Activated CD8-positive, alpha-beta T cell treated with anti-CD3 and anti-CD28 coated beads, Interleukin-2, amount 10 ng/mL, durations not matched to agents 7 days and 5 days (primary cell): ENCODE results near the gene MYO5B. TPM values are rescaled to one million over a fixed set of nuclear protein-coding genes. Genes with fewer than 3 reads are reported as not detected.
"Not testable (repeated sequence)": the region's sequence is repeated elsewhere in the genome, so short reads cannot be mapped to it uniquely, and the experiment has no call there.

ENCODE experiments used
- ATAC-seq: fragments of 150-1000 bp; cut with Tn5 transposase; one replicate; pipeline ENCODE4 v1.10.0; 2021; ENCODE audit warnings: moderate library complexity
- CTCF ChIA-PET: fragments of 350-600 bp; sonication (Branson Sonifier 250); formaldehyde crosslinking; loops from one replicate; lab custom pipeline; 2021; ENCODE audit warnings: antibody characterized with exemption; lab: Charles Lee
- POLR2A ChIA-PET: fragments of 350-600 bp; sonication (Branson Sonifier 250); formaldehyde crosslinking; loops from one replicate; lab custom pipeline; 2021; ENCODE audit warnings: antibody characterized with exemption; lab: Charles Lee
- DNase-seq: peaks from one replicate; pipeline ENCODE4 v3.0.0-alpha.2; 2020
- H3K27ac Mint-ChIP-seq: one replicate; pipeline ENCODE4 v1.8.0; 2021; ENCODE audit warnings: mild to moderate bottlenecking, mixed read lengths
- H3K27me3 Mint-ChIP-seq: one replicate; pipeline ENCODE4 v1.8.0; 2021; ENCODE audit warnings: low read depth, mixed read lengths
- H3K36me3 Mint-ChIP-seq: one replicate; pipeline ENCODE4 v1.8.0; 2021; ENCODE audit warnings: low read depth, mixed read lengths
- H3K4me1 Mint-ChIP-seq: one replicate; pipeline ENCODE4 v1.8.0; 2021; ENCODE audit warnings: low read depth, mixed read lengths
- H3K4me3 Mint-ChIP-seq: one replicate; pipeline ENCODE4 v1.8.0; 2021; ENCODE audit warnings: mild to moderate bottlenecking, mixed read lengths
- H3K9me3 Mint-ChIP-seq: one replicate; pipeline ENCODE4 v1.8.0; 2022; ENCODE audit warnings: mixed read lengths; ENCODE audit not compliant: insufficient read depth
- total RNA-seq, 2 experiments: library from RNA; stranded (reverse); gene quantifications; one replicate each; pipeline ENCODE4 v1.2.3, GENCODE V29; 2021

MYO5B gene
- total RNA-seq, 2 experiments from 2014 or later: not detected

DNA sequence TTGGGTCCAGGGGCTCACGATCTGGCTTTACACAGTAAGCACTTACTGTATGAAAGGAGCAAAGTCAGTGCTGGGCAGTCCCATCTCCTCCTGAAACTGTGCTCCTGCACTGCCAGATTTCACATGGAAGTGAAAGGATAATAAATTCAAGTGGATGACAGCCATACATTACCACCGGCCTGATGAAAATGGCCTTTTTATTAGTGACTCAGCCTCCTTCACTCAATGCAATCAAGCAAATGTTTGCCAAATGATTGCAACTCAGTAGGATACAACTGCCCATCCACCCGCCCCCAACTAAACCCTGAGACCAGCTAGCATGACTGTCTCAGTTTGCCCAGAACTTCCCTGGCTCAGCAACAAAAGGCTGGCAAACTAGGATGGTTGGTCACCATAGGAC lies 77.1 kb downstream of the MYO5B start:
- no peaks in the 10 kb centered on the region for H3K4me1 Mint-ChIP-seq

DNA sequence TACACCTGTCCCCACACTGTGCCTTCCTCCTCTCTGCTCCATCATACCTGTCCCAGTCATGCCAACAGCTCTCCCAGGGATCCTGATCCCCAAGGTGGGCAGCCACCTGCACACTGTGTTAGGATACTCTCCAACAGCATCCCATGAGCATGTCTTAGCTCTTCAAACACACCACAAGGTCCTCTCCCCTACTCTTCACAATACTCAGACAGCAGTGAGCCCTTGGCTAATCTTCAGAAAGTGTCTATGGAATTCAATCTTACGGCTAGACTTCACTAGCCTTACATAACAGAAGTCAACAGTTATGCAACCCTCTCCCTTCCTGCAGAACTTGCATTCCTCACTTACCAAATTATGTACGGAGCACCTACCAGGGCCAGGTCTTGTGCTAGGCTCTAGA lies 79.9 kb downstream of the MYO5B start:
- Mint-ChIP-seq H3K27ac (no peak overlapping the region), H3K4me3 (no peak overlapping the region), H3K36me3 (no peaks in the 10 kb centered on the region), H3K4me1 (no peaks in the 10 kb centered on the region), H3K9me3 (no peaks in the 10 kb centered on the region), H3K27me3 (peaks cover 19% of the 10 kb centered on the region)
- ChIA-PET POLR2A (no interaction called here), CTCF (interaction anchor here (1.9 kb wide), 1 partner anchor 314 kb away, joined by 4 read pairs; no protein-coding TSS in a partner anchor)
- ATAC-seq: no peak
- no peak for DNase-seq

More for the DNA sequence above, 77.1 kb downstream of the MYO5B start:
- no peak for ATAC-seq
- POLR2A ChIA-PET: no interaction called here
- CTCF ChIA-PET: no interaction called here
- DNase-seq: no peak
- no peak overlapping the region for H3K27ac Mint-ChIP-seq
- no peaks in the 10 kb centered on the region for H3K36me3 Mint-ChIP-seq
- H3K9me3 Mint-ChIP-seq: no peaks in the 10 kb centered on the region
- H3K27me3 Mint-ChIP-seq: peaks cover 15% of the 10 kb centered on the region
- no peak overlapping the region for H3K4me3 Mint-ChIP-seq

DNA sequence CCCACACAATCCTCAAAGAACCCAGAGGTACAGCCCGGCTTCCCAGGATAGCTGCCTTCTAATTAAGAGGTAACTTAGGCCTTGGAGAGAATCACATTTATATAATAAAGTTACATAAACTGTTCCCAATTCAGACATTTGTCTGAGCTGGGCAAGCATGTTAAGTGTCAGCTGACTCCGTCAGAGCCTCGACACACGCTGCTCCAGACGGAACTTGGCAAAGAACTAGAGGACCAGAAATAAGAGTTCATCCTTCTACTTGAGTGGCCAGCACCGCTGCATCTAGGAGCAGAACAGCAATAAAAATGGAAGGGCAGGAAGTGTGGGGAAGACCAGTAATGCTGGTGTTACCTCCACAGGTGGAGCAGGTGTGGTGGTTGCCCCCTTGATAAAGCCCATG lies 80.5 kb downstream of the MYO5B start:
- no peak overlapping the region for H3K4me3 Mint-ChIP-seq
- CTCF ChIA-PET: interaction anchor here (1.9 kb wide), 1 partner anchor 315 kb away, joined by 4 read pairs; no protein-coding TSS in a partner anchor
- H3K4me1 Mint-ChIP-seq: no peaks in the 10 kb centered on the region
- POLR2A ChIA-PET: no interaction called here
- no peaks in the 10 kb centered on the region for H3K36me3 Mint-ChIP-seq
- ATAC-seq: no peak
- peaks cover 19% of the 10 kb centered on the region for H3K27me3 Mint-ChIP-seq
- no peak for DNase-seq
- no peak overlapping the region for H3K27ac Mint-ChIP-seq
- no peaks in the 10 kb centered on the region for H3K9me3 Mint-ChIP-seq

DNA sequence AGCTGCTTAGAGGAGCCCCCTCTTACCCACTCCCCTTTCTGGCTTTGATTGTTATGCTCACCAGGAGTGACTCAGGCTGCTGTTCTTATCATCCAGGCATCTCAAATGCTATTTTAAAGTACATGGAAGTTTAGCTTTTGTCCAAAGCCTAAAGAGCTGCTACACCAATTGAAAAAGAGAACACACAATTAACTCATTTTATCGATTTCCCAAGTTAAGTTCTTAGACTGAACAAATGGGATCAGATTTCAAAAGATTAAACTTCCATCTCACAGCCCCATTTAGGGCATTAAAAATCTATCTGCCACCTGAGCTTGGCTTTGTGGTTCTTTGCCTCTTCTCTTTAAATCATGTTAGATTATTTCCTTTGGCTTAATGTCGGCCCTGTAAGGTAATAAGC lies 81.2 kb downstream of the MYO5B start:
- Mint-ChIP-seq H3K36me3 (no peaks in the 10 kb centered on the region), H3K27me3 (peaks cover 19% of the 10 kb centered on the region), H3K27ac (no peak overlapping the region), H3K9me3 (no peaks in the 10 kb centered on the region), H3K4me1 (no peaks in the 10 kb centered on the region), H3K4me3 (no peak overlapping the region)
- ChIA-PET POLR2A (no interaction called here), CTCF (no interaction called here)
- ATAC-seq (no peak), DNase-seq (no peak)

DNA sequence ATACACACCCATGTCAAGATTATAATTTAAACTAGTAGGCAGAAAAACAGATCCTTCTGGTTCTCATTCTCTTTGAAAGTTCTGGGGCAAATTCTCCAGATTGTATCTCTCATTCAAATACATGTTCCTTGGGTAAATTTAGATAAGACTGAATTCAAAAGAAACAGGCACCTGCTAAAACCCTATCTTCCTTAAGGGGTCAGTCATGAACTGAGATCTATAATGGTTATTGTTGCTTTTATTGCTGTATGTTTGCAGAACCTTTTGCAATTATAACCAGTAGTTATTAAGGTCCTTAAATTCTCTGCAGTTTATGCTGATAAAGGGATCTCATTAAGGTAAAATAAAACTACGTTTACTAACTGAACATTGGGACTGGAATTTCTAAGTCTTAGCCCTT lies 83.5 kb downstream of the MYO5B start:
- Mint-ChIP-seq H3K4me3 (no peak overlapping the region), H3K27ac (no peak overlapping the region), H3K27me3 (peaks cover 22% of the 10 kb centered on the region), H3K36me3 (no peaks in the 10 kb centered on the region), H3K9me3 (no peaks in the 10 kb centered on the region), H3K4me1 (no peaks in the 10 kb centered on the region)
- DNase-seq (no peak), ATAC-seq (no peak)
- ChIA-PET CTCF (no interaction called here), POLR2A (no interaction called here)

DNA sequence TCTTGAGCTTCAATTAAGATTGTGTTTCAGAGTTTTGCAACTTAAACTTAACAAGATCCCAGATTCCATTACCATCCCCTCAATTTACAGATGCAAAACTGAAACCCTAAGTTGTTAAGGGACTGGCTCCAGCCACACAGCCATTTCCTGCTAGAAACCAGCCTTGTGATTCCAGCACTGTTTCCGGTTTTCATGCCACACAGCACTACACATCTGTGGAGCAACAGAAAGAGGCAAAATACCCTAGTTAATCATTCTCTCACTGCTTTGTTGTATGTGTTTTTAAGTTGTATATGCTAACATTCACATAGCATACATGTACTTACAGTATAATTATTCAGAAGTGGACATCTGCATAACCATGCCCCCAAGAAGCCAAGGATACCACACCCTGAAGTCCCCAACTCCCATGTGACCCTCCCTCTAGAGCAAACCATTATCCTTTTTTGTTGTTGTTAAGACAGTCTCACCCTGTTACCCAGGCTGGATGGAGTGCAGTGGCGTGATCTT lies 87.4 kb downstream of the MYO5B start:
- Mint-ChIP-seq H3K27ac (no peak overlapping the region), H3K9me3 (no peaks in the 10 kb centered on the region), H3K27me3 (peaks cover 15% of the 10 kb centered on the region), H3K4me1 (no peaks in the 10 kb centered on the region), H3K36me3 (no peaks in the 10 kb centered on the region), H3K4me3 (no peak overlapping the region)
- CTCF ChIA-PET: no interaction called here
- no peak for DNase-seq
- ATAC-seq: no peak
- POLR2A ChIA-PET: no interaction called here

DNA sequence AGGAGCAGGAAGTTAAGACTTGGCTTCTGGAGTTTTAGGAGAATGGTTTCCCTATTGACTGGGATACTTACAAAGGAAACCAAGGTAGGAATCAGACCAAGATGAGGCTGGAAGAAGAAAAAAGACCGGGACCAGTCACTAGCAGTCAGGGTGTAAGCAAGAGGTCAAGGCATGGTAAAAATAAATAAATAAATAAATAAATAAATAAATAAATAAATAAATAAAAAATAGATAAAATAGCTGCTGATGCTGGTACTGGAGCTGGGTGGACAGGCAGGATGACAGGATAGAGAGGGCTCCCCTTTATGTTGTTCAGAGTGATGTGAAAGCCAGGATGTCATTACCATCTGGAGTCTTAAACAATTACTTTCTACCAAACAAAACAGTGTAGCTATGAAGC lies 89.9 kb downstream of the MYO5B start:
- Mint-ChIP-seq H3K4me1 (no peaks in the 10 kb centered on the region), H3K4me3 (no peak overlapping the region), H3K36me3 (no peaks in the 10 kb centered on the region), H3K9me3 (no peaks in the 10 kb centered on the region), H3K27me3 (peaks cover 16% of the 10 kb centered on the region), H3K27ac (no peak overlapping the region)
- ChIA-PET POLR2A (no interaction called here), CTCF (no interaction called here)
- no peak for DNase-seq
- ATAC-seq: no peak

DNA sequence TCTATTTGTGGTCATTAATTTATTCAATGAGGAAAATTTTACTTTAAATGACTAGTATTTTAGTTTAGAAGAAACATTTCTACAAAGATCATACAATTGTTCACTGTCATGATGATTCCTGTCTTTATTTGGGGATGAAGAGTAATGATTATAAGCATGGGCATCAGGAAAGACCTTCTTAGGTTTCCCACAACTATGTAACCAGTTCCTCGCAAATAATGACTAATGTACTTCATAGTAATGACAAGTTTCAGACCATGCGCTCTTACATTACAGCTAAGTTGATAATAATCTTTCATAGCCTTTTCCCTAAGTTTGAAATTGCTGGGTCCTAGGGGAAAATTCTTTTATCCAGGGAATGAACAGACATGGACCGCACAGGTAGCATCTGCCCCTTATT lies 90.5 kb downstream of the MYO5B start:
- peaks cover 16% of the 10 kb centered on the region for H3K27me3 Mint-ChIP-seq
- ChIA-PET CTCF (no interaction called here), POLR2A (no interaction called here)
- H3K9me3 Mint-ChIP-seq: no peaks in the 10 kb centered on the region
- ATAC-seq (no peak), DNase-seq (no peak)
- H3K36me3 Mint-ChIP-seq: no peaks in the 10 kb centered on the region
- H3K4me1 Mint-ChIP-seq: no peaks in the 10 kb centered on the region
- no peak overlapping the region for H3K4me3 Mint-ChIP-seq
- no peak overlapping the region for H3K27ac Mint-ChIP-seq

DNA sequence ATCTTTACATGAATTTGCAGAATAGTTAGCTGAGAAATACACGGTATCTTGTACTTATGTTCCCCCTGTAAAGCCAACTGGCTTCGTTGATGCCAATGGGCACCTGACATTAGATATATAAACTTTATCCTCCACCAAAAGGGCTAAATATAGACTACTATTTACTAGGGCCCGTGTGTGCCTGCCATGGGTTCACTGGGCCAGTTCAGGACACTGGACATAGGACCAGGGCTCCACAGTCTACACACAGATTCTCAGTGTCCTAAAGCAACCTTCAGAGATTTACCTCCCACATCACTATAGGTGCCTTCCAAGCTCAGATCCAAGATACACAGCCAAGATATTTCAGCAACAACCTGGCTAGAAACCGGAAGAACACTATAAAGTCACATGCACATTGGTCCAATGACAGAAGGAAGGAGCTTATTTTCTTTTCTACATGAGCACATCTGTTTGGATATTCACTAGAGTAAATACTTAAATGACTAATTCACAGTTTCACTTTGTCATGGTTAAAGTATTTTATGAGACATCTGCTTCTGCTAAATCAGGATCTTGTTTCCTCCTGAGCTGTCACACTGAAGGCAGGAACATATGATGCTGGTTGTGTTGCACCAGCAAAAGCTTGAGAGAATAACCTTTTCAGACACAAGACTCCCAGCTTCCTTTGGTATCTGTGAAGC lies 95.1 kb downstream of the MYO5B start:
- Mint-ChIP-seq H3K9me3 (no peaks in the 10 kb centered on the region), H3K4me3 (no peak overlapping the region), H3K36me3 (no peaks in the 10 kb centered on the region), H3K27ac (no peak overlapping the region), H3K4me1 (no peaks in the 10 kb centered on the region), H3K27me3 (peaks cover 16% of the 10 kb centered on the region)
- ChIA-PET CTCF (no interaction called here), POLR2A (no interaction called here)
- DNase-seq: no peak
- ATAC-seq: no peak

DNA sequence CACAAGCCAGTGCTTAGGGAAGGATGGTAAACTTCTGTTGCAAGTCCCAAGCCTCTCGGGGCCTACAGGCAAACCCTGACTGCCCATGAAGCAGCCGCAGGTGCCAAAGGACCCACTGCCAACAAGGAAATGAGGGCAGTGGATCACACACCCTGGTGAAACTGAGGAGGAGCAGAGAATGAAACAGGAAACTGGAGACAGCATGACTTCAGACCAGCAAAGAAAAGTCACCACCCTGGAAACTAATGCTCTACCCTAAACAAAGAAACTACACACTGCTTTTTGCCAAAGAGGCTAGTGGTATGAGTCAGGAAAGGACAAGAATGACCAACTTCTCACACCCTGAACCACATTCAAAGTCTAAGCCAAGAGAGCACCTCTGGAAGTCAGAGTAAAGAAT lies 97.2 kb downstream of the MYO5B start:
- peaks cover 18% of the 10 kb centered on the region for H3K27me3 Mint-ChIP-seq
- ATAC-seq: no peak
- H3K9me3 Mint-ChIP-seq: no peaks in the 10 kb centered on the region
- no peak for DNase-seq
- H3K4me3 Mint-ChIP-seq: no peak overlapping the region
- no peaks in the 10 kb centered on the region for H3K36me3 Mint-ChIP-seq
- H3K27ac Mint-ChIP-seq: no peak overlapping the region
- POLR2A ChIA-PET: no interaction called here
- H3K4me1 Mint-ChIP-seq: no peaks in the 10 kb centered on the region
- CTCF ChIA-PET: no interaction called here

DNA sequence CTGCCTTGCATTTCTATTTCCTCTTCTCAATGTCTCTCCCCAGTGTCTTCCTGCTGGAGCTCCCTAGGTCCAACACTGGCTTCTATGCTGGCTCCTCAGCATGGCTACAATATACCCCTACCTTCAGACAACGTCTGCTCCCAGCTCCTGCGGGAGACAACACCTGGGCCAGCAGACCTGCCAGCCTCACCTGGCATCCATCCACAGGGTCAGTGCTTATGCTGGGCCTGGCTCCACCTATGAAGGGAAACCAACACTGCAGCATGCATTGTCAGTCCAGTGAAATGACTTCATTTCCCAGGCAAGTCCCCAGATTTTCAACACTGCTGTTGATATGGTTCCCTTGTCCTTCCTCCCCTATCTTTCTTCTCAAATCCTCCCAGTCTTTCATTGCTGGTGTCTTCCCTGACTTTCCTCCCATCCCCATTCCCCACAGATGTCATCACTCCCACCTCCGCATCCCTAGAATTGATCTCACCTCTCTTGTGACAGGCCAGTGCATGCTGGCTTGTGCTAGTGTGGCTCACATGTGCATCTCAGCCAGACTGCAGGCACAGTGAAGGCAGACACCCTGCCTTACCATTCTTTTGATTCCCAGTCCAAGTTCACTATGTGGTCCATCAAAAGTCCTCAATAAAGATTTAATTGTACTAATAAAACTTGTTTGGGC lies 98.0 kb downstream of the MYO5B start:
- ATAC-seq: no peak
- Mint-ChIP-seq H3K36me3 (no peaks in the 10 kb centered on the region), H3K9me3 (no peaks in the 10 kb centered on the region), H3K27ac (no peak overlapping the region), H3K27me3 (peaks cover 15% of the 10 kb centered on the region), H3K4me1 (no peaks in the 10 kb centered on the region), H3K4me3 (no peak overlapping the region)
- POLR2A ChIA-PET: no interaction called here
- CTCF ChIA-PET: no interaction called here
- no peak for DNase-seq

DNA sequence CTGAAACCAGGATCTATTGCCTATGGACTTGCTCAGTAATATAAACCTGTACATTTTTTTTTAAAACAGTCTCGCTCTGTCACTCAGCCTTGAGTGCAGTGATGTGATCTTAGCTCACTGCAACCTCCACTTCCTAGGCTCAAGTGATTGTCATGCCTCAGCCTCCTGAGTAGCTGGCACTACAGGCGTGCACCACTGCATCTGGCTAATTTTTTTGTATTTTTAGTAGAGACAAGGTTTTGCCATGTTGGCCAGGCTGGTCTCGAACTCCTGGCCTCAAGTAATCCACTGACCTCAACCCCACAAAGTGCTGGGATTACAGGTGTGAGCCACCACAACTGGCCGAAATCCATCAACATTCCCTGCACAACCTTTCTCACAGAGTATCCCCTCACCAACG lies 100.2 kb downstream of the MYO5B start:
- H3K9me3 Mint-ChIP-seq, ATAC-seq, H3K4me3 Mint-ChIP-seq, POLR2A ChIA-PET, CTCF ChIA-PET, DNase-seq, H3K27ac Mint-ChIP-seq, H3K36me3 Mint-ChIP-seq, H3K4me1 Mint-ChIP-seq: not testable (repeated sequence)
- peaks cover 15% of the 10 kb centered on the region for H3K27me3 Mint-ChIP-seq
